ENCODE data around the gene MYD88.
"Not testable (repeated sequence)": the region's sequence is repeated elsewhere in the genome, so short reads cannot be mapped to it uniquely, and the experiment has no call there.

The MYD88 gene

DNA sequence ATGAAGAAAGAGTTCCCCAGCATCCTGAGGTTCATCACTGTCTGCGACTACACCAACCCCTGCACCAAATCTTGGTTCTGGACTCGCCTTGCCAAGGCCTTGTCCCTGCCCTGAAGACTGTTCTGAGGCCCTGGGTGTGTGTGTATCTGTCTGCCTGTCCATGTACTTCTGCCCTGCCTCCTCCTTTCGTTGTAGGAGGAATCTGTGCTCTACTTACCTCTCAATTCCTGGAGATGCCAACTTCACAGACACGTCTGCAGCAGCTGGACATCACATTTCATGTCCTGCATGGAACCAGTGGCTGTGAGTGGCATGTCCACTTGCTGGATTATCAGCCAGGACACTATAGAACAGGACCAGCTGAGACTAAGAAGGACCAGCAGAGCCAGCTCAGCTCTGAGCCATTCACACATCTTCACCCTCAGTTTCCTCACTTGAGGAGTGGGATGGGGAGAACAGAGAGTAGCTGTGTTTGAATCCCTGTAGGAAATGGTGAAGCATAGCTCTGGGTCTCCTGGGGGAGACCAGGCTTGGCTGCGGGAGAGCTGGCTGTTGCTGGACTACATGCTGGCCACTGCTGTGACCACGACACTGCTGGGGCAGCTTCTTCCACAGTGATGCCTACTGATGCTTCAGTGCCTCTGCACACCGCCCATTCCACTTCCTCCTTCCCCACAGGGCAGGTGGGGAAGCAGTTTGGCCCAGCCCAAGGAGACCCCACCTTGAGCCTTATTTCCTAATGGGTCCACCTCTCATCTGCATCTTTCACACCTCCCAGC lies 2.9 kb downstream of the MYD88 start:
- DNase-seq (ENCODE audit: low read depth in 1 of 2, low spot score in 1 of 2): no peak

DNA sequence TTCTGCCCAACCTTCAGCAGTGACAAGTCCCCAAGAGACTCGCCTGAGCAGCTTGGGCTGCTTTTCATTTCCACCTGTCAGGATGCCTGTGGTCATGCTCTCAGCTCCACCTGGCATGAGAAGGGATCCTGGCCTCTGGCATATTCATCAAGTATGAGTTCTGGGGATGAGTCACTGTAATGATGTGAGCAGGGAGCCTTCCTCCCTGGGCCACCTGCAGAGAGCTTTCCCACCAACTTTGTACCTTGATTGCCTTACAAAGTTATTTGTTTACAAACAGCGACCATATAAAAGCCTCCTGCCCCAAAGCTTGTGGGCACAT lies 3.5 kb downstream of the MYD88 start:
- no peak for DNase-seq (ENCODE audit: low read depth in 1 of 2, low spot score in 1 of 2)

- no peak for DNase-seq (ENCODE audit: low read depth in 1 of 2, low spot score in 1 of 2)
These were observed 4.5 kb downstream of the MYD88 start for GRCh38 chr3:38142959-38143358.

DNA sequence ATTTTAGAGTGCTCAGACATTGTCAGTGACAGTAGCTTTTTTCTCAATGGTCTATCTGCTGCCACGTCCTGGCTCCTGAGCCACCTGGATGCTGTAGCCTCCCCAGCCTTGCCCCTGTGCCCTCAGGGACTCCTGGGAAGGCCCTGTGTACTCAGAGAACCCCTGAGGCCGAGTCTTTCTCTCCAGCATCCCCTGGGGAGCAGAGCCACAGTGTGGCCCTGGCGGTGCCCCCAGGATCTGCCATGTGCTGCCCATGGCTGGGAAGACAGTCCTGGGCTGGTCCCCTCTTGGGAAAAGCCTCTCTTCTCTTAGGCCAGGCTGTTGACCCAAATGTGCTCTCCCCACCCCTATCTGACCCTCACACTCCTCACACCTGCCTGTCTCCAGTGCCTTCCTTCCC lies 5.0 kb downstream of the MYD88 start:
- no peak for DNase-seq (ENCODE audit: low read depth in 1 of 2, low spot score in 1 of 2)

DNA sequence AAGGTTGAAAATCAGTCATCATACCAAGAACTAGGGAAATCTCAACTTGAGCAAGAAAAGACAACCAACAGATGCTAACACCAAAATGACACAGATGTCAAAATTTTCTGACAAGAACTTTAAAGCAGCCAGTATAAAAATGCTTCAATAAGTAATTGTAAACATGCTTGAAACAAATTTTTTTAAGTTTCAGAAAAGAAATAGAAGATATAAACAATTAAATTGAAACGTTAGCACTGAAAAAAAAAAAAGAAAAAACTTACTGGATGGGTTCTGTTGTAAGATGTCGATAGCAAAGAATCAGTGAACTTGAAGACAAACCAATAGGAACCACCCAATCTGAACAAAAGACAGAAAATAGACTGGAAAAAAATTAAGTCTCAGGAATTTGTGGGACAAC lies 8.0 kb downstream of the MYD88 start:
- DNase-seq (ENCODE audit: low read depth in 1 of 2, low spot score in 1 of 2): no peak

DNA sequence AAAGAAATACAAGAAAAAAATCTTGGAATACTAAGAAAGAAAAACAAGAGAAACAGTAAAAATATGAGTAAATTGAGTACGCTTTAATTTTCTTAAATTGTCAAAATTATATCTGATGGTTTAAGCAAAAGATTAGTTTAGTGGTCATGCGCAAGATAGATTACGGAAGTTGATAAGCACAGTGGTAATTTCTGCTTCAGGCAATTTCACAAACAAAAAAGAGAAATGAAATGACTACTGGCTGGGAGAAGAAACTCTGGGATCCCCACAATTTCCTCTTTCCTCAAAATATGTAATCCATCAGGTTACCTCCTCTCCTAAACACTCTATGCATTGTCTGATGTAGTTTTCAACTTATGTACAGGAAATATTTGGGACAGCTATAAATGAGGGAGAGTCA lies 9.0 kb downstream of the MYD88 start:
- DNase-seq (ENCODE audit: low read depth in 1 of 2, low spot score in 1 of 2): no peak

DNA sequence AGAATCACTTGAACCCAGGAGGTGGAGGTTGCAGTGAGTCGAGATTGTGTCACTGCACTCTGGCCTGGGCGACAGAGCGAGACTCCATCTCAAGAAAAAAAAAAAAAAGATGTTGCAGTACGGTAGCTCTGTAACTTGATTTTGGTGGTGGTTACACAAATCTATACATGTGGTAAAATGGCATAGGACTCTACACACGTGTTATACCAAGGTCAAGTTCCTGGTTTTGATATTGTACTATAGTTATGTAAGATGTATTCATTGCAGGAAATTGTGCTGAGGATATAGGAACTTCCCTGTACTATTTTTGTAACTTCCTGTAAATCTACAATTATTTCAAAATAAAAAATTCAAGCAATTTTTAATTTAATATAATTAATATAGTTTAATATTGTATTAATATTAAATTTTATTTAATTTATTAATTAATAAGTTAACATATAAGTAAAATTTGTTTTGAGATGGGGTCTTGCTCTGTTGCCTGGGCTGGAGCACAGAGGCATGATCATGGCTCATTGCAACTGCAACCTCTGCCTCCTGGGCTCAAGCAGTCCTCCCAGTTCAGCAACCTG lies 9.9 kb downstream of the MYD88 start:
- DNase-seq (ENCODE audit: low read depth in 1 of 2, low spot score in 1 of 2): no peak

- no peak for DNase-seq (ENCODE audit: low read depth in 1 of 2, low spot score in 1 of 2)
These were observed 11.2 kb downstream of the MYD88 start for GRCh38 chr3:38149708-38150107.

GRCh38 chr3:38150780-38151528 lies 12.5 kb downstream of the MYD88 start:
- no peak for DNase-seq (ENCODE audit: low read depth in 1 of 2, low spot score in 1 of 2)

- DNase-seq (ENCODE audit: low read depth in 1 of 2, low spot score in 1 of 2): no peak
These were observed 13.3 kb downstream of the MYD88 start for GRCh38 chr3:38151667-38152265.

- no peak for DNase-seq (ENCODE audit: low read depth in 1 of 2, low spot score in 1 of 2)
These were observed 14.1 kb downstream of the MYD88 start for GRCh38 chr3:38152609-38153008.

DNA sequence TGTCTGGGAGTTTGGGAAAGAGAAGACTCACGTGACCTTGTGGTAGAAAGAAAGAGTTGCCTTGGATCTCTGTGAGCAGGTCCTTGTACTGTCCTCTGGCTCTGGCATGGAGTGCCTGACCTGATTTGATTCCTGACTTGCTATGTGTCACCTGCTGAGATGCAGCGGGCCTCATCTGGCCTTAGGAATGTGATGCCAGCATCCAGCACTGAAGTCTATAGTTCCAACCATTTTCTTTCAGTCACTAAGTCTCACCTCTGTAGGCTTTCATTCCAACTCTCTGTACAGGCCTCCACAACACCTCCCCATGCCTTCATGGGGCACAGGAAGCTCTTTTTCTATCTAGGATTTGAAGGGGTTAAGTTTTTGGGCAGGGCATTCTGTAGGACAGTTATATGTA lies 14.8 kb downstream of the MYD88 start:
- no peak for DNase-seq (ENCODE audit: low read depth in 1 of 2, low spot score in 1 of 2)

- DNase-seq (ENCODE audit: low read depth in 1 of 2, low spot score in 1 of 2): no peak
These were observed 15.6 kb downstream of the MYD88 start for GRCh38 chr3:38154033-38154494.

DNA sequence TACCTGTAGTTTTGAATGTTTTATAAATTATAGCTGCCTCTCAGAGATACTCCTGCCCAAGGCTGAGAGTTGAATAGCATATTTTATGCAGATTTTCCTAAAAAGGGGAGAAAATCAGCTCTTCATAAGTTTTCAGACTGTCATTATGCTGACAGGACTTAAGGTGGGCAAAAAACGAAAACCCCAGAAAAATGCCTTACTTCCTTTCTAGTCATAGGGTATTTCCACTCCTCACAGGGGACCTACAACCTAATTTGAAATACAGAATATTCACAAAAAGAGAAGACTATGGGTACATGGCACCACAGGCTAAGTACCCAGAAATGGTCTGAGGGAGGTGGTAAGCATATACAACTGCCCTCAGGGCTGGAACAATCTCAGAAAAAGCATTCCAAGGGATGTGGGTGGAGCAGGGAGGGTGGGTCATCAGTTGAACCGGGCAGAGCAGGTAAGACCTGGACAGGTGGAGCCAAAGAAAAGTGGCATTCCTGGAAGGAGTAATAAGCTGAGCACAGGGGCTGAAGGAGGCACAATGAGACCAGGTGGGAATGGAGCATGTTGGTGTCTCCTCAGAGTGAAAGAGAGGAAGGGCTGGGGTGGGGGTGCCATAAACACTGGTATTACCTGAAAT lies 16.3 kb downstream of the MYD88 start:
- no peak for DNase-seq (ENCODE audit: low read depth in 1 of 2, low spot score in 1 of 2)

DNA sequence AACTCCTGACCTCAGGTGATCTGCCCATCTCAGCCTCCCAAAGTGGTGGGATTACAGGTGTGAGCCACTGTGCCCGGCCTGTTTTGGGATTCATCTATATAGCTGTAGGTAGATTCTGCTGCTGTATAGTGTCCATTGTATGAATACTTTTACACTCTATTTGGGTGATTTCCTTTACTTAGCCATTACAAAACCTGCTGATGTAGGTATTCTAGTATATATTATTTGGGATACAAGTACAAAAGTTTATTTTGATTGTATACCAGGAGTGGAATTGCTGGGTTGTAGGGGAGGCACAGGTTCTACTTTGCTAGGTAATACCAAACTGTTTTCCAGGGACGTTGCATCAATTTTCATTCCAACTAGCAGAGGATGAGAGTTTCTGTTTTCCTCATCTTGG lies 17.4 kb downstream of the MYD88 start:
- DNase-seq (ENCODE audit: low read depth in 1 of 2, low spot score in 1 of 2): no peak

- DNase-seq (ENCODE audit: low read depth in 1 of 2, low spot score in 1 of 2): no peak
These were observed 18.7 kb downstream of the MYD88 start for GRCh38 chr3:38157117-38157516.

- no peak for DNase-seq (ENCODE audit: low read depth in 1 of 2, low spot score in 1 of 2)
These were observed 19.1 kb downstream of the MYD88 start for GRCh38 chr3:38157595-38157994.

- DNase-seq (ENCODE audit: low read depth in 1 of 2, low spot score in 1 of 2): no peak
These were observed 20.0 kb downstream of the MYD88 start for GRCh38 chr3:38158472-38158871.

DNA sequence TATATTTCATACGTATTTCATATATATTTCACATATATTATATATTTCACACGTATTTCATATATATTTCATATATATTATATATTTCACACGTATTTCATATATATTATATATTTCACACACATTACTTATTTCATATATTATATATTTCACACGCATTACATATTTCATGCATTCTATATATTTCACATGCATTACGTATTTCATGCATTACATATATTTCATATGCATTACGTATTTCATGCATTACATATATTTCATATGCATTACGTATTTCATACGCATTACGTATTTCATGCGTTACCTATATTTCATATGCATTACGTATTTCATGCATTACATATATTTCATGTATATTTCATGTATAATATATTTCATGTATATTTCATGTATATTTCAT lies 22.2 kb downstream of the MYD88 start:
- not testable (repeated sequence) for DNase-seq (ENCODE audit: low read depth in 1 of 2, low spot score in 1 of 2)

GRCh38 chr3:38163117-38163840 lies 24.8 kb downstream of the MYD88 start:
- no peak for DNase-seq (ENCODE audit: low read depth in 1 of 2, low spot score in 1 of 2)

All from stimulated activated CD4-positive, alpha-beta T cell treated with anti-CD3 and anti-CD28 coated beads, Interleukin-15, amount 100 ng/mL, for 1 hour (primary cell).